RCC 7860 (cell line): ENCODE measurements around the gene ST6GAL2.

Experiments
- DNase-seq: peaks from one replicate; pipeline ENCODE4 v3.0.0-alpha.2; 2015; ENCODE audit warnings: low spot score
- FAIRE-seq: peaks from 2 replicates; lab custom pipeline; 2012; peaks lifted over from hg19 to GRCh38; lab: Jason Lieb, UNC

ST6GAL2 gene

GRCh38 chr2:106830191-106830590 lies 55.8 kb downstream of the ST6GAL2 start:
- DNase-seq (no peak), FAIRE-seq (no peak)

DNA sequence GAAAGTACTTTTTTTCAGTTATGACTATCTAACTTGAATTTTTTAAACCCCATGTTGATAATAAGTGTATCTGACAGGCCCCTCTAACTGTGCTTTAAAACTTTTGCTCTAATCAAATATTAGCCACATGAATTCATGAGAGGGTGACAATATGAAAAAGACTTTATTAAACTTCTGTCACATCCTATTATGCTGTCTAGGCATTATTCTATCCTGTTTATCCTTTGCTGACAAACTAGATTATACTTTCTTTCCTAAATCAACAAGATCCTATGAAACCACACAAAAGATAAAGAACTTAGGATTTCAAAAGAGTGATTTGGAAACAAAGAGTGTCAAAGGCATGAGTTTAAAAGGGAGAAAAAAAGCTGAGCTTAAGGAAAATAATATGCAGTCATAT lies 57.8 kb downstream of the ST6GAL2 start:
- DNase-seq (no peak), FAIRE-seq (no peak)

GRCh38 chr2:106827158-106827557 lies 58.8 kb downstream of the ST6GAL2 start:
- DNase-seq (no peak), FAIRE-seq (no peak)

DNA sequence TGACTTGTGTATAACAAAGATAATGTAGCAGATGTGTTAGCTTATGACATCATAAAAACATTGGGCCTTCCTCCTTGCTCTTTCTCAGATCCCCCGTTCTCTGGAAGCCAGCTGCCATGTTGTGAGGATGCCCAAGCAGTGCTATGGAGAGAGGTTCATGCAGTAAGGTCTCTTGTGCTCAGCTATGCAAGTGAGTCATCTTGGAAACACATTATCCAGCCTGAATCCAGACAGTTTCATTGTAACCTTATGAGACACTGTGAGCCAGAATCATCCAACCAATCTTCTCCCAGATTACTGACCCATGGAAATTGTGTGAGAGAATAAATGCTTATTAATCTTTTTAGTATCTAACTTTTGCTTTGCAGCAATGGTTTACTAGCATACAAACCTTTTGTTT lies 60.8 kb downstream of the ST6GAL2 start:
- DNase-seq: no peak

GRCh38 chr2:106816974-106817373 lies 69.0 kb downstream of the ST6GAL2 start:
- no peak for FAIRE-seq

More for the DNA sequence above, 60.8 kb downstream of the ST6GAL2 start:
- FAIRE-seq: no peak

GRCh38 chr2:106812841-106813240 lies 73.1 kb downstream of the ST6GAL2 start:
- DNase-seq (no peak), FAIRE-seq (no peak)

More at GRCh38 chr2:106816974-106817373, 69.0 kb downstream of the ST6GAL2 start:
- no peak for DNase-seq

DNA sequence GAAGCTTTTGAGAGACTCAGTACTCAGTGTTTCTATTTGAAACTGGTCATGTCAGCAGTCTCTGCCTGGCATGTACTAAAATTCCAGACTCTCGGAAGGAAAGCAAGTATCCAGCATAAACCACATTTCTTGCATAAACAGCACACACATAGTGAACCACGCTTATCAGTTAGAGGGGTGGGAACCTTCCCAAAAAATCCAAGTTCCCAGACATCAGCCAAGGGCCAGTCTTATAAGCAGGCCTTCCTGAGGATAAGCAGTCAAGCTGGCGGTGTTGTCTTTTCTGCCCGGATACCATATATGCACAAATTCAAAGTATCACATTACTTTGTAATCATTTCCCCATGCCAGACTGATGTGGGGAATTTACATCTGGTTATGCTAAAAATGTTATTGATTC lies 73.6 kb downstream of the ST6GAL2 start:
- DNase-seq: no peak
- FAIRE-seq: no peak

DNA sequence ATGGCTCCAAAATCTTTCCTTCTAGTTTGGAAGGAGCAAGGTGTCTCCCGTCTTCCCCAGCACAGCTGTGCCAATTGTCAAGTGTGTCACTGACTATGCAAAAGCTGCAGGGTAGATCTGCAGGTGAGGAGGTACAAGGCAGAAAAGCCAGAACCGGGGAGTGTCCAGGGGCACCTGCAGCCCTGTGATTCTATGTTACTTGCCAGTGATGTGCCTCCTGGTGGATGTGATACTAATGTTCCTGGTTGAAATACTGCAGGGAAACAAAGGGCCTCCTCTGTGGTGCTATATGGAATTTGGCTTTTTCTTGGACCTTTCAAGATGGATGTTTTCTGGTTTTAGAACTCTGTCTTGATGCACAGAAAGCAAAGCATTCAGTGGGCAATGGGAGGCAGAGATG lies 80.3 kb downstream of the ST6GAL2 start:
- FAIRE-seq (no peak), DNase-seq (no peak)

DNA sequence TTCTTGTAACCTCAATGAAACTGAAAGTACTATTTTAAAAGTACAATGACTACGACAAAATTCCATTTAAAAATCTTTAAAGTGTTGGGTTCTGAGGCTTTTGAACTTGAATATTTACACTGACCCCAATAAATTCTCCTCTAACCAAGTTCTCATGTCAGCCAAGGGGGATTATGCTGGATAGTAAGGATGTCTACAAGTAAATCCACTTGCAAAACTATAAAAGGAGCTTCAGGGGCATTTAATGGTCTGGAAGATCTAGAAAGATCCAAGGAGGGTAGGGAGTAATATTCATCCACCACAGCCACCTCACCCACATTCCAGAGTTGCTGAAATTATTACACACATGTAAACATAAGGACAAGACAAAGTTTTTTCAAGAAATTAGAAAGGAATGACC lies 81.8 kb downstream of the ST6GAL2 start:
- FAIRE-seq: no peak
- DNase-seq: no peak

DNA sequence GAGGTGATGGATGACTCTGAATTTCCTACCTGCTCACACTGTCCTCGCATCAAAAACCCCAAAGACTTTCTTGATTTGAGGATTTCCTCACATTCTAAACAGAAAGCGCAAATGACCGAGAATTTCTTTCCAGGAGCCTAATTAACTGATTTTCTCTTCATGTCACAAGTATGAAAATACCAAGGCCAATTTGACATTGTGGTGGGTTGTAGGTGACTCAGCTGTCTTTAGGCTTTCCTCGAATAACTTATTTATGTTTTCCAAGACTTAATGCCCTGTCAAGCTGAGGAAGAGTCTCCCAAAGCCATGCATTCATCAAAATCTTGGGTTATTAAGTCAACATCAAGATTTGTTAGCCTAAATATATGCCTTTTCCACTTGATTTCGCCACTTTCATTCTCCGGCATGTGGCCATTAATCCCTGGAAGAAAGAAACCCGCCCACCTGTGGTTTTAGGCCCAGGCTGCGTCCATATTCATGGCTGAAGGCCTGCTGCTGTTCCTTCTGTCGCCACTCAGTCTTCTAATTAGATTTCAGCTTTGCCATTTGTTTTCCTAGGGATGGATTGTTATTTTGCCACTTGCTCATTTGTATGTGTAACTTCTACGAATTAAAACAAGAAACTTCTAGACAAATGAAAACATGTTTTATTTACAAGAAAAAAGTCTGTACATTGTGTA lies 84.9 kb downstream of the ST6GAL2 start:
- DNase-seq (no peak), FAIRE-seq (no peak)

DNA sequence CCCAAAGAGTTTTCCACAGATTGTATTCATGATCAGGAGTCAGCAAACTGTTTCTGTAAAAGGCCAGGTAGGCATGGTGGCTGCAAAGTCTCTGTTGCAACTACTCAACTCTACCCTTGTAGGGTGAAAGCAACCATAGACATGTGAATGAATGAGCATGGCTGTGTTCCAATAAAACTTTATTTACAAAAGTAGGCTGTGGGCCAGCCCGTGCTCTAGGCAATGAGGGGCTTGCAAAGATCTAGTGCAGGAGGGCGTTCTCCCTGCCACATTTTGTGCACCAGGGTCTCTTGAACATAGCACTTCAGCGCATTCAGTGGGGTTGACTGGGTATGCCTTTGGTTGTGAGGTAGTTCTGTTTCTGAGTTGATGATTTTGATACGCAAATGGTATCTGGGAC lies 85.8 kb downstream of the ST6GAL2 start:
- no peak for DNase-seq
- FAIRE-seq: no peak

GRCh38 chr2:106798826-106799552 lies 87.0 kb downstream of the ST6GAL2 start:
- DNase-seq (no peak), FAIRE-seq (no peak)

DNA sequence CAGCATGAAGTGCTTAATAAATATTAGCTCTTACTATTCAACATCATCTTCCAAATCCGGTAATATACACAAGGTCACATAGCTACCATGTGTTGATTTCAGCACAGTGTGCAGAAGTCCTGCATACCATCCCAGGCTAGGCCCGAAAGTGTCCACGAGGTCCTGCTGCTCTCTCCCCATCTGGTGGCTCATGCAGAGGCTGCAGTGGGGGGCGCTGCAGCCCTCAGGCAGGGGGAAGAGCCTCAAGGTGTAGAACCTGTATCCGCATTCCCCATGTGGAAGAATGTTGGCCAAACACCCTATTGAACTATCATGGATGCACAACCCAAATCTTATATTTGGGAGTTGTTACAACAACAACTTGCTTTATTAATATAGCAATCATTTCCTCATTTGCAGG lies 88.5 kb downstream of the ST6GAL2 start:
- DNase-seq (no peak), FAIRE-seq (no peak)

GRCh38 chr2:106792671-106793070 lies 93.3 kb downstream of the ST6GAL2 start:
- no peak for FAIRE-seq
- no peak for DNase-seq

- peak; percentile 21 for DNase-seq
- no peak for FAIRE-seq
These were observed 96.8 kb downstream of the ST6GAL2 start for GRCh38 chr2:106789185-106789584.

- peak; percentile 8 for DNase-seq
These were observed 103.3 kb downstream of the ST6GAL2 start for GRCh38 chr2:106782681-106783080.

GRCh38 chr2:106781196-106781595 lies 104.8 kb downstream of the ST6GAL2 start:
- FAIRE-seq: no peak
- no peak for DNase-seq

More at GRCh38 chr2:106782681-106783080, 103.3 kb downstream of the ST6GAL2 start:
- no peak for FAIRE-seq

DNA sequence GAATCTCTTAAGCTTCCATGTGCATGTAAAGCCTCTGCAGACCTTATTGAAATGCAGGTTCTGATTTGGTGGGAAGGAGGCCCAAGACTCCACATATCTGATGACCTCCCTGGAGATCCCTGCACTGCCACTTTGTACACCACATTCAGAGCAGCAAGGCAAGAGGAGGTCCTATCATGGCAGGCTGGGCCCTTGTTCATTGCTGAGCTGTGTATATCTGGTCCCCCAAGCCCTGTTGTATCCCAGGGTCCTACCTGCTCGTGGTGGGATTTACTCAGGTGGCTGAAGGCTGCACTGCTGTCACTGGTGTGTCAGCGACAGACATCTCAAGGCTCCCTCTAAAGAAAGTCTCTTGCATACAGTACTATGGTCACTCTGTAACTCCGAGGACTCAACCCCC lies 114.2 kb downstream of the ST6GAL2 start:
- FAIRE-seq: no peak
- DNase-seq: no peak

- no peak for DNase-seq
- FAIRE-seq: no peak
These were observed 115.0 kb downstream of the ST6GAL2 start for GRCh38 chr2:106770986-106771385.

DNA sequence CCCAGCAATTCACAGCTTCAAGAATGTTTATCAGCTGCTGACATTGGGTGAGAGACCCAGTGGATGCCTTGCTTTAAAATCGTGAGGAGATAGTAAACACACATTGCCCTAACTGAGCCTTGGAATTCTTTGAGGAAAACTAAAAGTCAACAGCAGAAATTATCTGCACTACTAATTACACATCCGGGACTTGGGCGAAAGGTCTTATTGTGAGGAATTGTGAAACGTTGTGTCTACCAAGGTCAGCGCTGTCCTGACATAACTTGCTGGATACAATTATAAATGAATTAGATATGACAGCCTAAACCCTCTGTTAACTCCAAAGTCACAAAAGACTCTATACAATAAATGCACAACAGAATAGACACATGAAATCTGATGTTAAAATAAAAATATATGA lies 121.4 kb downstream of the ST6GAL2 start:
- FAIRE-seq (no peak), DNase-seq (no peak)

DNA sequence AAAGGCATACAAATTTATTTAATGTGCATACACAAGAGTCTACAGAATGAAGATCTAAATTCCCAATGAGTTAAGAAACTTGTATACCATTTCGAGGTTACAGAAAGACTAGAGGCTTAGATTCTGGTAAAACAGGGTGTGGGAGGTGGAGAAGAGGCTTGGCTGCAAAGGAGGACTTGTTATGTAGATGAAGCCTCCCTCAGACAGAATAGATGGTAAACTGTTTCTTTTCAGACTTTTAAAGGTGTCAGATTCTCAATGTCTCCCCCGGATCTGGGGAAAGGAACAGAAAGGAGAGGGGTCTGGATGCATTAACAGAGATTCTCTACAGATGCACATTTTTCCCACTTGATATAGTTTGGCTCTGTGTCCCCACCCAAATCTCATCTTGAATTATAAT lies 126.0 kb downstream of the ST6GAL2 start:
- DNase-seq (no peak), FAIRE-seq (no peak)

DNA sequence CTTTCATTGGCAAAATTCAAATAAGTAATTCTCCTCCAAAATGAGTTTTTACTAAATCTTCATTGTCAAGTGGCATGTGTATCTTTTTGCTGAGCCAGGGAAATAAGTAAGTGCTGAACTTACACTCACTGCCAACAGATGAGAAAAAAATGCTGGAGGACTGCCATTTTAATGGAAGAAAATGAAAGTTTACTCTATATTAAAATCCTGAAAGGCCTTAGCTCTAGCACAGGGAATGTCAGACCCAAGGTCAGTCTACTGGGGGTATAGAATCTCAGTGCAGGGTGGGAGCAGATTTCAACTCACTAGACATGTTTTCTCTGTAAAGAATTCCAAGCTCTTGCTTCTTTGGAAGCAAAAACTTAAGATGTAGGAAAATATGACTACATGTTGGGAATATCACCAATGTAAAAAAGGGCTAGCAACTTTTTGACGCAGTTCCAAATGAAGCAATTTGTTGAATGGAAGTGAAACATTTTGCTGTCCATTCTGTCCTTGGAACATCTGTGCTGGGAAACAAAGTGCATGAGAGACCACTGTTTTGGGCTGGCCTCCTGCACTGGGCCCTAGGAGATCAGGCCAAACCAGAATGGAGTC lies 127.0 kb downstream of the ST6GAL2 start:
- no peak for FAIRE-seq
- DNase-seq: no peak
